Caco-2 (cell line): ENCODE measurements around the gene CILP. TPM values are rescaled to one million over a fixed set of nuclear protein-coding genes. Genes with fewer than 3 reads are reported as not detected.

Source experiments
- BruUV-seq: library from RNA; stranded (reverse); fragments of 400-500 nt; replicated peaks from 2 replicates; lab custom pipeline; 2021; lab: Mats Ljungman, UMichigan
- CTCF ChIA-PET: fragments of 300-600 bp; sonication (Branson Sonifier 250); formaldehyde crosslinking; loops from one replicate; lab custom pipeline; 2022; ENCODE audit warnings: antibody characterized with exemption; lab: Charles Lee
- POLR2A ChIA-PET: fragments of 300-600 bp; sonication (Branson Sonifier 250); formaldehyde crosslinking; loops from one replicate; lab custom pipeline; 2022; ENCODE audit warnings: antibody characterized with exemption; lab: Charles Lee
- DNase-seq, 2 experiments: peaks; one replicate each; pipeline versions ENCODE4 v3.0.0 to v3.0.0-alpha.2; 2020 to 2022
- H3K27me3 ChIP-seq: replicated peaks from 2 replicates; pipeline ENCODE4 v1.6.0; 2011; ENCODE audit warnings: low read length; ENCODE audit not compliant: control insufficient read depth, insufficient read depth
- H3K36me3 ChIP-seq: 2 replicates; pipeline ENCODE4 v1.5.1; 2011; ENCODE audit warnings: low read length; ENCODE audit not compliant: control insufficient read depth, insufficient read depth
- H3K4me1 ChIP-seq: fragments of 250-450 bp; sonication (Bioruptor Pico); 2 replicates; pipeline ENCODE4 v1.5.1; 2020; ENCODE audit warnings: mild to moderate bottlenecking
- H3K4me3 ChIP-seq: 2 replicates; pipeline ENCODE4 v1.5.1; 2011; ENCODE audit warnings: low read depth, mild to moderate bottlenecking, control low read depth, low read length
- H3K9me3 ChIP-seq: fragments of 250-450 bp; sonication (Bioruptor Pico); 2 replicates; pipeline ENCODE4 v1.5.1; 2020; ENCODE audit warnings: mild to moderate bottlenecking, moderate library complexity
- H3K27ac Mint-ChIP-seq: one replicate; pipeline ENCODE4 v1.8.0; 2022; ENCODE audit warnings: mixed read lengths; ENCODE audit not compliant: unreplicated experiment
- H3K27me3 Mint-ChIP-seq: one replicate; pipeline ENCODE4 v1.8.0; 2022; ENCODE audit warnings: mixed read lengths; ENCODE audit not compliant: insufficient read depth, unreplicated experiment
- H3K36me3 Mint-ChIP-seq: one replicate; pipeline ENCODE4 v1.8.0; 2022; ENCODE audit warnings: mild to moderate bottlenecking, mixed read lengths; ENCODE audit not compliant: insufficient read depth, unreplicated experiment
- H3K4me1 Mint-ChIP-seq: one replicate; pipeline ENCODE4 v1.8.0; 2022; ENCODE audit warnings: low read depth, mixed read lengths; ENCODE audit not compliant: unreplicated experiment
- H3K4me3 Mint-ChIP-seq: one replicate; pipeline ENCODE4 v1.8.0; 2022; ENCODE audit warnings: mild to moderate bottlenecking, moderate library complexity, mixed read lengths; ENCODE audit not compliant: unreplicated experiment
- H3K9me3 Mint-ChIP-seq: one replicate; pipeline ENCODE4 v1.8.0; 2022; ENCODE audit warnings: mixed read lengths; ENCODE audit not compliant: unreplicated experiment
- intact Hi-C: fragments of 100-400 bp; cut with micrococcal nuclease; formaldehyde crosslinking; loops from one replicate; pipeline ENCODE4 v1.10.0; 2022; ENCODE audit not compliant: unreplicated experiment
- total RNA-seq: library from RNA; stranded (reverse); gene quantifications from 2 replicates; pipeline ENCODE4 v1.2.3, GENCODE V29; 2022
- TF ChIP-seq, protein P1 (sequence below), 2 experiments: fragments of 200-600 bp in 1 of 2; IDR thresholded peaks; 1 replicate in 1 of 2; 2 replicates in 1 of 2; pipeline versions ENCODE4 v1.5.1 to v1.8.0; 2011 to 2022; ENCODE audit warnings: antibody characterized with exemption in 1 of 2, control low read depth in 1 of 2, inconsistent platforms in 1 of 2, low read depth in 1 of 2, low read length in 1 of 2, mild to moderate bottlenecking in 1 of 2, moderate library complexity in 1 of 2; ENCODE audit not compliant: insufficient read depth in 1 of 2, severe bottlenecking in 1 of 2, unreplicated experiment in 1 of 2

CILP gene
- total RNA-seq, 1 experiment from 2014 or later, result not detected

DNA sequence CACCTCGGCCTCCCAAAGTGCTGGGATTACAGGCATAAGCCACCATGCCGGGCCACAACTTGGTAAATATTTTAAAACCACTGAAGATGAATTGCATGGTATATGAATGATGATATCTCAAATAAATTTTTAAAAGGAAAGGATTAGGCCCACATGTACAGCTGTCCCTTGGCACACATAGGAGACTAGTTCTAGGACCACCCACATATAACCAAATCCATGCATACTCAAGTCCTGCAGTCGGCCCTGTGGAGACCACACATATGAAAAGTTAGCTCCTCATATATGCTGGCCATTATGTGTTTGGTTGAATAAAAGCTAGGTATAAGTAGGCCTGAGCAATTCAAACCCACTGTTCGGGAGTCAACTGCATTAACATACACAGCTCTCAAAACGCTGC lies 36.8 kb downstream of the CILP start:
- H3K4me1 ChIP-seq, result peaks cover 23% of the 10 kb centered on the region
- H3K9me3 ChIP-seq, result no peaks in the 10 kb centered on the region
- no peaks in the 10 kb centered on the region for H3K9me3 Mint-ChIP-seq
- no peaks in the 10 kb centered on the region for H3K27me3 Mint-ChIP-seq
- no TSS peak for BruUV-seq
- H3K36me3 ChIP-seq, result no peaks in the 10 kb centered on the region
- no peaks in the 10 kb centered on the region for H3K4me1 Mint-ChIP-seq
- no peak overlapping the region for H3K4me3 Mint-ChIP-seq
- H3K36me3 Mint-ChIP-seq, result peaks cover 47% of the 10 kb centered on the region
- CTCF ChIA-PET, result no interaction called here
- POLR2A ChIA-PET, result no interaction called here
- H3K4me3 ChIP-seq, result no peak overlapping the region
- DNase-seq, result no peak
- TF ChIP-seq, protein P1, sequence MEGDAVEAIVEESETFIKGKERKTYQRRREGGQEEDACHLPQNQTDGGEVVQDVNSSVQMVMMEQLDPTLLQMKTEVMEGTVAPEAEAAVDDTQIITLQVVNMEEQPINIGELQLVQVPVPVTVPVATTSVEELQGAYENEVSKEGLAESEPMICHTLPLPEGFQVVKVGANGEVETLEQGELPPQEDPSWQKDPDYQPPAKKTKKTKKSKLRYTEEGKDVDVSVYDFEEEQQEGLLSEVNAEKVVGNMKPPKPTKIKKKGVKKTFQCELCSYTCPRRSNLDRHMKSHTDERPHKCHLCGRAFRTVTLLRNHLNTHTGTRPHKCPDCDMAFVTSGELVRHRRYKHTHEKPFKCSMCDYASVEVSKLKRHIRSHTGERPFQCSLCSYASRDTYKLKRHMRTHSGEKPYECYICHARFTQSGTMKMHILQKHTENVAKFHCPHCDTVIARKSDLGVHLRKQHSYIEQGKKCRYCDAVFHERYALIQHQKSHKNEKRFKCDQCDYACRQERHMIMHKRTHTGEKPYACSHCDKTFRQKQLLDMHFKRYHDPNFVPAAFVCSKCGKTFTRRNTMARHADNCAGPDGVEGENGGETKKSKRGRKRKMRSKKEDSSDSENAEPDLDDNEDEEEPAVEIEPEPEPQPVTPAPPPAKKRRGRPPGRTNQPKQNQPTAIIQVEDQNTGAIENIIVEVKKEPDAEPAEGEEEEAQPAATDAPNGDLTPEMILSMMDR (IDR thresholded peaks at IDR 0.05; ENCODE audit: insufficient read depth in 1 of 2, low read depth in 1 of 2, low read length in 1 of 2, severe bottlenecking in 1 of 2, unreplicated experiment in 1 of 2), result no peak
- no peaks in the 10 kb centered on the region for H3K27me3 ChIP-seq
- no peak overlapping the region for H3K27ac Mint-ChIP-seq
- intact Hi-C loops, result no loop called here

DNA sequence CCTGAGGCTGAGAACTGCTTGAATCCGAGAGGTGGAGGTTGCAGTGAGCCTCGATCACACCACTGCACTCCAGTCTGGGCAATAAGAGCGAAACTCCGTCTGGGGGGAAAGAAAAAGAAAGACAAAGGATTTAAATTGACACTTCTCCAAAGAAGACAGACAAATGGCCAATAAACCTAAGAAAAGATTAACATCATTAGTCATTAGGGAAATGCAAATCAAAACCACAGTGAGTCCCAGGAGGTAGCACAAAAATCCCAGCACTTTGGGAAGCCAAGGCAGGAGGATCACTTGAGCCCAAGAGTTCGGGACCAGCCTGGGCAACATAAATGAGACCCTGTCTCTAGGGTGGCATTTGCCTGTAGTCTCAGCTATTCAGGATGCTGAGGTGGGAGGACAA lies 38.7 kb downstream of the CILP start:
- Histone ChIP-seq H3K4me3 (no peak overlapping the region), H3K9me3 (no peaks in the 10 kb centered on the region), H3K36me3 (no peaks in the 10 kb centered on the region), H3K27me3 (no peaks in the 10 kb centered on the region), H3K4me1 (peaks cover 23% of the 10 kb centered on the region)
- intact Hi-C loops, result no loop called here
- ChIA-PET POLR2A (no interaction called here), CTCF (no interaction called here)
- no peaks in the 10 kb centered on the region for H3K27me3 Mint-ChIP-seq
- no peak for DNase-seq
- no TSS peak for BruUV-seq
- H3K4me3 Mint-ChIP-seq, result no peak overlapping the region
- no peaks in the 10 kb centered on the region for H3K4me1 Mint-ChIP-seq
- H3K27ac Mint-ChIP-seq, result no peak overlapping the region
- no peaks in the 10 kb centered on the region for H3K9me3 Mint-ChIP-seq
- TF ChIP-seq, protein P1 (IDR thresholded peaks at IDR 0.05; ENCODE audit: insufficient read depth in 1 of 2, low read depth in 1 of 2, low read length in 1 of 2, severe bottlenecking in 1 of 2, unreplicated experiment in 1 of 2), result no peak
- H3K36me3 Mint-ChIP-seq, result peaks cover 53% of the 10 kb centered on the region

DNA sequence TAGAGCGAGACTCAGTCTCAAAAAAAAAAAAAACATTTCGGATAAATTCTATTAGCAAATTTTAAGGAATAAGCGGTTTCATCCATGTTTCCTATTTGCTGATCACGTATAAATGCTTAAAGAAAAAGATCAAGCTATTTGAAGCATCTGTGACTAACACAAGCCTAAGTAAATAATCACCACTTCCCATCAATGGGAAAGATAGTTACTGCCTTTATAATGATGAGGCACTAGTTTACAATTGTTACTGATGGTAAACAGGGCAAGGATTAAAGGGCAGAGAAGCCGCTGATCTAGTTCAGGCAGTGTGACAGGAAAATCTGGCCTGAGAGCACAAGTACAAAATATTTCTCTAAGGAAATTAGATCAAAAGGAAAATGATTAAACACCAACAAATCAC lies 39.8 kb downstream of the CILP start:
- Mint-ChIP-seq H3K4me1 (no peaks in the 10 kb centered on the region), H3K27ac (no peak overlapping the region), H3K27me3 (no peaks in the 10 kb centered on the region), H3K36me3 (peaks cover 43% of the 10 kb centered on the region), H3K9me3 (no peaks in the 10 kb centered on the region), H3K4me3 (no peak overlapping the region)
- intact Hi-C loops, result no loop called here
- ChIA-PET POLR2A (interaction anchor here (0.6 kb wide), 1 partner anchor 181 kb away, joined by 3 read pairs; no protein-coding TSS in a partner anchor), CTCF (interaction anchor here (0.7 kb wide), 1 partner anchor 37 kb away, joined by 3 read pairs; no protein-coding TSS in a partner anchor)
- Histone ChIP-seq H3K4me1 (peaks cover 23% of the 10 kb centered on the region), H3K36me3 (no peaks in the 10 kb centered on the region), H3K9me3 (no peaks in the 10 kb centered on the region), H3K27me3 (no peaks in the 10 kb centered on the region), H3K4me3 (no peak overlapping the region)
- BruUV-seq, result no TSS peak
- DNase-seq, result peak in 1 of 2 experiments; percentile 21
- TF ChIP-seq, protein P1 (IDR thresholded peaks at IDR 0.05; ENCODE audit: insufficient read depth in 1 of 2, low read depth in 1 of 2, low read length in 1 of 2, severe bottlenecking in 1 of 2, unreplicated experiment in 1 of 2), result no peak
